ENCODE data around the gene RPL10. TPM values are rescaled to one million over a fixed set of nuclear protein-coding genes. Genes with fewer than 3 reads are reported as not detected.
A peak's percentile ranks its signal among the peaks of the same experiment; 100 is the strongest.

RPL10 gene
- total RNA-seq, 4 donors from 2014 or later, result 1,199 to 6,548 (median 3,258) TPM

DNA sequence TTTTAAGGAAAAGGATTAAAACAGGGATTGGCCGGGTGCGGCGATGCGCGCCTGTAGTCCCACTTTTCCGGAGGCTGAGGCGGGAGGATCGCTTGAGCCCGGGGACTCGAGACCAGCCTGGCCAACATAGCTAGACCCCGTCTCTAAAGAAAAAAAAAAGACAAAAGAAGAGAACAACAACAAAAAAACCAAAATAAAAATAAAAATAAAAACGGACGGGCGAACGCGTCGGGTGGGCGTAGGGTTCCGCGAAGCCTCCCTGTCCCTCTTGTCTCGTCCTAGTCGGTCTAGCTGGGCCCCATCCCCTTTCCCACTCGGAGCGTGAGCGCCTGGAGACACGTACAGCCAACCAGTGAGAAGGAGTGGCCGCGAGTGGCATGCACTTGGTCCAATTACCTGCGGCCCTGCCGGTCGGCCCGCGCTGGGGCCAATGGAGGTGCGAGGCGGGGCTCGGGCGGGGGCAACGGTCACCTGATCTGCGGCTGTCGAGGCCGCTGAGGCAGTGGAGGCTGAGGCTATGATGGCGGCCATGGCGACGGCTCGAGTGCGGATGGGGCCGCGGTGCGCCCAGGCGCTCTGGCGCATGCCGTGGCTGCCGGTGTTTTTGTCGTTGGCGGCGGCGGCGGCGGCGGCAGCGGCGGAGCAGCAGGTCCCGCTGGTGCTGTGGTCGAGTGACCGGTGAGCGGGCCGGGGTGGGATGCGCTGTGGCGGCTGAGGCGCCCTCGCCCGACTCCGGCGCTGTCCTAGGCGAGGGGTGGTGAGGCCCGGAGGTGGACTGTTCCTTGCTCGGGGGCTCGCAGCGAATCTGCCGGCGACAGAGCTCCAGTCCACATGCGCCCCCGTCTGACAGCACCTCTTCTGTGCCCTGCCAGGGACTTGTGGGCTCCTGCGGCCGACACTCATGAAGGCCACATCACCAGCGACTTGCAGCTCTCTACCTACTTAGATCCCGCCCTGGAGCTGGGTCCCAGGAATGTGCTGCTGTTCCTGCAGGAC lies 30.3 kb downstream of the RPL10 start, which contains the start of gene ATP6AP1:
ATP6AP1 (plus strand) TSS at position 502 of the 996 bp plus-strand sequence; CDS start at position 518, 16 bp downstream.
- intact Hi-C loops (cut with DNase I), result no loop called here

DNA sequence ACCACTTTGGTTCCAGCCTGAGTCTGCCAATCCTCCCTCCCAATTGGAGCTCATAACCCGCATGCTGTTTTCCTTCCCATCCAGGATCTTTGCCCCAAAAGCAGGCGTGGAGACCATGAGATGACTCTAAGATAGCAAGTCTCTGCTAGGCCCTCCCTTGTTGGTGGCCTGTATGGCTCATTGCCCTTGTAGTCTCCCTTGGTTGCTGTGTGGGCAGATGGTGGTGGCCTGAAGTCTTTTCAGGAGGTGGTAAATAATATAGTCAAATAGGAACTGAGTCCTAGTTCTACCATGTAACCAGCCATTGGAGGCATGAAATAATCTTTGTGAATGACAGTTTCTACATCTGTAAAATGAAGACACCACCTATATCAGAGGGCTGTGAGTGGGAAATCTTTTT lies 31.5 kb downstream of the RPL10 start:
- Histone ChIP-seq H3K9me3 (no peaks in the 10 kb centered on the region), H3K4me1 (peaks cover 3% of the 10 kb centered on the region in 2 donors), H3K27me3 (no peaks in the 10 kb centered on the region), H3K36me3 (peaks cover 3 to 7% of the 10 kb centered on the region in 2 donors), H3K27ac (no peak overlapping the region), H3K4me3 (replicated peaks in 1 of 3) (peak overlapping the region in 1 of 3 donors; percentile 52)
- TF ChIP-seq, protein P1, sequence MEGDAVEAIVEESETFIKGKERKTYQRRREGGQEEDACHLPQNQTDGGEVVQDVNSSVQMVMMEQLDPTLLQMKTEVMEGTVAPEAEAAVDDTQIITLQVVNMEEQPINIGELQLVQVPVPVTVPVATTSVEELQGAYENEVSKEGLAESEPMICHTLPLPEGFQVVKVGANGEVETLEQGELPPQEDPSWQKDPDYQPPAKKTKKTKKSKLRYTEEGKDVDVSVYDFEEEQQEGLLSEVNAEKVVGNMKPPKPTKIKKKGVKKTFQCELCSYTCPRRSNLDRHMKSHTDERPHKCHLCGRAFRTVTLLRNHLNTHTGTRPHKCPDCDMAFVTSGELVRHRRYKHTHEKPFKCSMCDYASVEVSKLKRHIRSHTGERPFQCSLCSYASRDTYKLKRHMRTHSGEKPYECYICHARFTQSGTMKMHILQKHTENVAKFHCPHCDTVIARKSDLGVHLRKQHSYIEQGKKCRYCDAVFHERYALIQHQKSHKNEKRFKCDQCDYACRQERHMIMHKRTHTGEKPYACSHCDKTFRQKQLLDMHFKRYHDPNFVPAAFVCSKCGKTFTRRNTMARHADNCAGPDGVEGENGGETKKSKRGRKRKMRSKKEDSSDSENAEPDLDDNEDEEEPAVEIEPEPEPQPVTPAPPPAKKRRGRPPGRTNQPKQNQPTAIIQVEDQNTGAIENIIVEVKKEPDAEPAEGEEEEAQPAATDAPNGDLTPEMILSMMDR (IDR thresholded peaks at IDR 0.05), result no peak
- no peak for TF ChIP-seq POLR2A (IDR thresholded peaks at IDR 0.05)
- intact Hi-C loops (cut with DNase I), result no loop called here
- WGBS, 2 donors, result 93% methylated on average over 2 of the region's 2 CpGs; no CpG with 5 or more reads in 1 of the 2 donors
- DNase-seq, result no peak

More for the DNA sequence above, 30.3 kb downstream of the RPL10 start, which contains the start of gene ATP6AP1:
- DNase-seq, result peak; percentile 92 to 93
- no peaks in the 10 kb centered on the region for H3K27me3 ChIP-seq
- peak within 1 kb of the TSS in 2 of 3 donors; percentile 33 to 52 for H3K4me3 ChIP-seq (replicated peaks in 1 of 3)
- peak within 1 kb of the TSS; percentile 55 to 74 (median 63) for H3K27ac ChIP-seq
- peaks cover 0 to 2% of the 10 kb centered on the region in 2 donors for H3K36me3 ChIP-seq
- H3K9me3 ChIP-seq, result no peaks in the 10 kb centered on the region
- 22 to 26% methylated on average over 30 to 31 of the region's 87 CpGs for WGBS, 2 donors
- TF ChIP-seq POLR2A (IDR thresholded peaks at IDR 0.05), result peak in 1 of 2 donors; percentile 82
- TF ChIP-seq, protein P1 (IDR thresholded peaks at IDR 0.05), result no peak
- H3K4me1 ChIP-seq, result peaks cover 3% of the 10 kb centered on the region in 2 donors

DNA sequence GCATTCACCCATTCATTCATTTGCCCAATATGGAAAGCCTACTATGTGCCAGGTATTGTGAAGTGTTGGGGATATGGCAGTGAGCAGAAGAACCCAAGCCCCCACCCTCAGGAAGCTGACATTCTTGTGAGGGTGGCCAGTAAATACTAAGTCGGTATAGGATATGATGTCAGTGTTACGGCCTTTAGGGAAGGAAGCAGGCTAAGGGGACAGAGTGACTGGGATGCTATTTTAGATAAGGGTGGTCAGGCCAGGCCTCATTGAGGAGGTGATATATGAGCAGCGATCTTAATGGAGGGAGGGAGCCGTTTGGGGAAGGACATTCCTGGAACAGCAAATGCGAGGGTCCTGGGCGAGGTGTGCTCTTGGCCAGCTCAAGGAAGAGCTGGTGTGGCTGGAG lies 32.3 kb downstream of the RPL10 start:
- Histone ChIP-seq H3K27me3 (no peaks in the 10 kb centered on the region), H3K4me3 (replicated peaks in 1 of 3) (no peak overlapping the region), H3K27ac (no peak overlapping the region), H3K9me3 (no peaks in the 10 kb centered on the region), H3K36me3 (peaks cover 3 to 7% of the 10 kb centered on the region in 2 donors), H3K4me1 (peaks cover 3% of the 10 kb centered on the region in 2 donors)
- WGBS, 2 donors, result 63 to 78% methylated on average over 6 of the region's 6 CpGs
- no peak for DNase-seq
- TF ChIP-seq POLR2A (IDR thresholded peaks at IDR 0.05), result no peak
- TF ChIP-seq, protein P1 (IDR thresholded peaks at IDR 0.05), result no peak
- intact Hi-C loops (cut with DNase I), result no loop called here

- no peak overlapping the region for H3K27ac ChIP-seq
- no peak for TF ChIP-seq POLR2A (IDR thresholded peaks at IDR 0.05)
- TF ChIP-seq, protein P1 (IDR thresholded peaks at IDR 0.05), result no peak
- H3K4me1 ChIP-seq, result peaks cover 3% of the 10 kb centered on the region in 2 donors
- no peak for DNase-seq
- H3K9me3 ChIP-seq, result no peaks in the 10 kb centered on the region
- H3K27me3 ChIP-seq, result no peaks in the 10 kb centered on the region
- 78 to 83% methylated on average over 7 of the region's 7 CpGs for WGBS, 2 donors
- H3K4me3 ChIP-seq (replicated peaks in 1 of 3), result no peak overlapping the region
- intact Hi-C loops (cut with DNase I), result no loop called here
- peaks cover 3 to 7% of the 10 kb centered on the region in 2 donors for H3K36me3 ChIP-seq
Measured at GRCh38 chrX:154430916-154431315, 32.7 kb downstream of the RPL10 start.

Data from thyroid gland (tissue), 4 donors.